GM12878 (cell line): ENCODE data around the gene PRR35.

Experiments used
- ATF2 ChIP-seq: IDR thresholded peaks from 2 replicates; pipeline ENCODE4 v1.6.1; 2012; ENCODE audit warnings: low read length, inconsistent platforms
- BCLAF1 ChIP-seq: fragments of 450-650 bp; IDR thresholded peaks from 2 replicates; pipeline ENCODE4 v1.6.1; 2017; ENCODE audit warnings: antibody characterized with exemption, mild to moderate bottlenecking, moderate library complexity
- CBFB ChIP-seq: IDR thresholded peaks from 2 replicates; pipeline ENCODE4 v1.6.1; 2016; ENCODE audit warnings: antibody characterized with exemption, low read depth
- CREB1 ChIP-seq: IDR thresholded peaks from 2 replicates; pipeline ENCODE4 v1.6.1; 2012; ENCODE audit warnings: low read depth, mild to moderate bottlenecking, inconsistent platforms
- CREM ChIP-seq: IDR thresholded peaks from 2 replicates; pipeline ENCODE4 v1.6.1; 2014; ENCODE audit warnings: antibody characterized with exemption, low read depth
- CTCF ChIP-seq, 3 experiments: IDR thresholded peaks in 2 of 3; conservative IDR thresholded peaks in 1 of 3; 2 replicates each; pipeline ENCODE4 v1.5.1; 2011; ENCODE audit warnings: low read depth in 3 of 3, low read length in 3 of 3, mild to moderate bottlenecking in 3 of 3, control low read depth in 2 of 3, moderate library complexity in 2 of 3, inconsistent platforms in 1 of 3, mixed read lengths in 1 of 3; ENCODE audit not compliant: control insufficient read depth in 2 of 3, insufficient read depth in 1 of 3; ENCODE audit errors: extremely low read depth in 1 of 3
- EP300 ChIP-seq, 2 experiments: fragments of 150-350 bp in 1 of 2; IDR thresholded peaks; 2 replicates each; pipeline ENCODE4 v1.6.1; 2011 to 2012; ENCODE audit warnings: low read depth in 2 of 2, low read length in 2 of 2, borderline replicate concordance in 1 of 2, improper control_type of control experiment in 1 of 2, inconsistent platforms in 1 of 2; ENCODE audit not compliant: control insufficient read depth in 1 of 2
- FOXM1 ChIP-seq: IDR thresholded peaks from 2 replicates; pipeline ENCODE4 v1.6.1; 2012; ENCODE audit warnings: low read depth, mild to moderate bottlenecking, inconsistent platforms, low read length, moderate library complexity
- JUND ChIP-seq: IDR thresholded peaks from 2 replicates; pipeline ENCODE4 v1.6.1; 2012; ENCODE audit warnings: low read depth, mild to moderate bottlenecking, low read length, improper control_type of control experiment, moderate library complexity
- POLR2AphosphoS5 ChIP-seq: IDR thresholded peaks from 2 replicates; pipeline ENCODE4 v1.6.1; 2011; ENCODE audit warnings: mild to moderate bottlenecking, low read length, inconsistent platforms
- STAT1 ChIP-seq: fragments of 450-650 bp; conservative IDR thresholded peaks from 2 replicates; pipeline ENCODE4 v1.6.1; 2014; ENCODE audit warnings: antibody characterized with exemption, mild to moderate bottlenecking
- TAF1 ChIP-seq: IDR thresholded peaks from 2 replicates; pipeline ENCODE4 v1.6.1; 2011; ENCODE audit warnings: mild to moderate bottlenecking, low read depth, low read length, borderline replicate concordance
- ZBTB33 ChIP-seq: fragments of 450-650 bp; IDR thresholded peaks from 2 replicates; pipeline ENCODE4 v1.6.1; 2017; ENCODE audit warnings: mild to moderate bottlenecking

- TF ChIP-seq JUND (no peak), CREB1 (no peak), TAF1 (no peak), ATF2 (no peak), BCLAF1 (no peak), CTCF (IDR thresholded peaks at IDR 0.05 in 2 of 3, conservative IDR thresholded peaks at IDR 0.05 in 1 of 3; ENCODE audit: control insufficient read depth in 2 of 3, extremely low read depth in 1 of 3, insufficient read depth in 1 of 3, low read depth in 3 of 3, low read length in 3 of 3) (no peak), CBFB (no peak), EP300 (IDR thresholded peaks at IDR 0.05; ENCODE audit: borderline replicate concordance in 1 of 2, control insufficient read depth in 1 of 2, low read depth in 2 of 2, low read length in 2 of 2) (no peak), ZBTB33 (no peak), FOXM1 (no peak), STAT1 (no peak), POLR2AphosphoS5 (no peak), CREM (no peak)
Measured at GRCh38 chr16:520847-521246, 39.3 kb upstream of the PRR35 start.
